ENCODE data around the gene P2RY8.
"Not testable (repeated sequence)": the region's sequence is repeated elsewhere in the genome, so short reads cannot be mapped to it uniquely, and the experiment has no call there.

Gene P2RY8

GRCh38 chrX:1537031-1537715 lies at the start of gene P2RY8:
Gene P2RY8, minus strand, starts transcription at chrX:1537185. Its CDS starts 70,627 bp downstream, at chrX:1466558.
- DNase-seq, result no peak

- no peak for DNase-seq
Observed at GRCh38 chrX:1584237-1585011, 47.4 kb upstream of the P2RY8 start.

GRCh38 chrX:1582686-1583437 lies 45.9 kb upstream of the P2RY8 start:
- no peak for DNase-seq

- no peak for DNase-seq
Observed at GRCh38 chrX:1581132-1581531, 44.1 kb upstream of the P2RY8 start.

- DNase-seq, result no peak
Observed at GRCh38 chrX:1578511-1579173, 41.7 kb upstream of the P2RY8 start.

GRCh38 chrX:1577845-1578244 lies 40.9 kb upstream of the P2RY8 start:
- DNase-seq, result no peak

- no peak for DNase-seq
Observed at GRCh38 chrX:1576201-1576992, 39.4 kb upstream of the P2RY8 start.

GRCh38 chrX:1574181-1574580 lies 37.2 kb upstream of the P2RY8 start:
- not testable (repeated sequence) for DNase-seq

- no peak for DNase-seq
Observed at GRCh38 chrX:1564750-1565683, 28.0 kb upstream of the P2RY8 start.

GRCh38 chrX:1564077-1564476 lies 27.1 kb upstream of the P2RY8 start:
- not testable (repeated sequence) for DNase-seq

GRCh38 chrX:1561164-1561563 lies 24.2 kb upstream of the P2RY8 start:
- DNase-seq, result no peak

GRCh38 chrX:1558761-1559468 lies 21.9 kb upstream of the P2RY8 start:
- DNase-seq, result no peak

GRCh38 chrX:1557442-1557841 lies 20.5 kb upstream of the P2RY8 start:
- DNase-seq, result not testable (repeated sequence)

GRCh38 chrX:1555370-1555769 lies 18.4 kb upstream of the P2RY8 start:
- DNase-seq, result no peak

- no peak for DNase-seq
Observed at GRCh38 chrX:1554469-1555210, 17.7 kb upstream of the P2RY8 start.

- no peak for DNase-seq
Observed at GRCh38 chrX:1551959-1552546, 15.1 kb upstream of the P2RY8 start.

GRCh38 chrX:1546691-1547251 lies 9.8 kb upstream of the P2RY8 start:
- DNase-seq, result no peak

GRCh38 chrX:1545776-1546408 lies 8.9 kb upstream of the P2RY8 start:
- DNase-seq, result no peak
